ENCODE results near the gene SLC25A15.
"Not testable (repeated sequence)": the region's sequence is repeated elsewhere in the genome, so short reads cannot be mapped to it uniquely, and the experiment has no call there.

Gene SLC25A15

GRCh38 chr13:40779796-40780285 is 9.6 kb upstream of the SLC25A15 start:
- DNase-seq (ENCODE audit: low read depth) = no peak
- no peak overlapping the region for H3K4me3 ChIP-seq (ENCODE audit: control insufficient read depth, low read depth, low read length)
- TF ChIP-seq CTCF (conservative IDR thresholded peaks at IDR 0.05; ENCODE audit: control insufficient read depth, insufficient read depth, low read depth, low read length) = no peak

DNA sequence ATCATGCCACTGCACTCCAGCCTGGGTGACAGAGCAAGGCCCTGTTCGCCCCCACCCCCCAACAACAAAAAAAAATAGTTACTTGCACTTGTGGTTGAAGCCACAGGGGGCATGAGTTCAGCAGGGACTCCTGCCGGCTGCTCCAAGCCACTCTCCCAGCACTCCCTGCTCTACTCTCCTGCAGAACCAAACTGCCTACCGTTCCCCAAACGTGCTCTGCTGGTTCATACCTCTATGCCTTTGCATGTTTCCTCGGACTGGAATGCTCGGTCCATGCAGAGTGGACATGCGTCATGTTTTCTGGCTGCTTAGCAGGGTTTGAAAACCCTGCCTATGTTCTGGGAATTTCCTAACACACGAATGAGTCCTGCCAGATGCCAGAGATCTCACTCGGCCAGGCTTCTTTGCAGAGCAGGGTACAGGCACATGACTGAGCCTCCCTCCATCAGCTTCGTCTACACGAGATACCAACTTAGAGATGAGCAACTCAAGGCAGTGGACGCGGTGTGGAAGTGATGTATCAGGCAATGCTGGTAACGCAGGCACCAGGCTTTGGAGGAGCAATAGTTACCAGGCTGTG is 8.5 kb upstream of the SLC25A15 start:
- no peak for DNase-seq (ENCODE audit: low read depth)
- no peak overlapping the region for H3K4me3 ChIP-seq (ENCODE audit: control insufficient read depth, low read depth, low read length)
- TF ChIP-seq CTCF (conservative IDR thresholded peaks at IDR 0.05; ENCODE audit: control insufficient read depth, insufficient read depth, low read depth, low read length) = no peak

DNA sequence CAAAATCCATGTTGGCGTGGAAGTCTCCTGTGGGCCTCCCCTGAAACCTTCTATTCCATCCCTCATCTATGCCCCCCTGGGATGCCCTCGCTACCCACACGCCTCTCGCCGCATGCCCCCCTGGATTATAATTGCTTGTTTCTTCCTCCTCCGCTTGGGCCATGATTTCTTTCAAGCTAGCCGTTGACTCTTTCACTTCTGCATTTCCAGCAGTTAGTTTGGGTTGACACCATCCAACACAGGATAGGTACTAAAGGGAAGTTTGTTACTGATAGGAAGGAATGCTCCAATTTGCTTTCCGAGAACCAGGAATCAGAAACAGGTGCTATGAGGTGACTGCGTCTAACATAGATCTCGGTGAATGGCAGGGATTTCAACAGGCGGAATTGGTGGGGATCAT is 7.7 kb upstream of the SLC25A15 start:
- no peak for DNase-seq (ENCODE audit: low read depth)
- TF ChIP-seq CTCF (conservative IDR thresholded peaks at IDR 0.05; ENCODE audit: control insufficient read depth, insufficient read depth, low read depth, low read length) = no peak
- no peak overlapping the region for H3K4me3 ChIP-seq (ENCODE audit: control insufficient read depth, low read depth, low read length)

DNA sequence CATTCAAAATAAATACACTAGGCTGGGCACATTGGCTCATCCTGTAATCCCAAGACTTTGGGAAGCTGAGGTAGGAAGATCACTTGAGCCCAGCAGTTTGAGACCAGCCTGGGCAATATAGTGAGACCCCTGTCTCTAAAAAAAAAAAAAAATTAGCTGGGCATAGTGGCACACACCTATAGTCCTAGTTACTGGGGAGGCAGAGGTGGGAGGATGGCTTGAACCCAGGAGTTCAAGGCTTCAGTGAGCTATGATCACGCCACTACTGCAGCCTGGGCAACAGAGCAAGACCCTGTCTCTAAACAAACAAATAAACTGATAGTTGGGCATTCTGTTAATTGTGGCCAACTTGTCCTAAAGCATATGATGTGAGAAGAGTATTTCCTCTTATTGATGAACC is 6.4 kb upstream of the SLC25A15 start:
- H3K4me3 ChIP-seq (ENCODE audit: control insufficient read depth, low read depth, low read length); DNase-seq (ENCODE audit: low read depth): not testable (repeated sequence)

GRCh38 chr13:40784540-40784939 is 4.9 kb upstream of the SLC25A15 start:
- no peak for DNase-seq (ENCODE audit: low read depth)
- H3K4me3 ChIP-seq (ENCODE audit: control insufficient read depth, low read depth, low read length) = no peak overlapping the region
- TF ChIP-seq CTCF (conservative IDR thresholded peaks at IDR 0.05; ENCODE audit: control insufficient read depth, insufficient read depth, low read depth, low read length) = no peak

DNA sequence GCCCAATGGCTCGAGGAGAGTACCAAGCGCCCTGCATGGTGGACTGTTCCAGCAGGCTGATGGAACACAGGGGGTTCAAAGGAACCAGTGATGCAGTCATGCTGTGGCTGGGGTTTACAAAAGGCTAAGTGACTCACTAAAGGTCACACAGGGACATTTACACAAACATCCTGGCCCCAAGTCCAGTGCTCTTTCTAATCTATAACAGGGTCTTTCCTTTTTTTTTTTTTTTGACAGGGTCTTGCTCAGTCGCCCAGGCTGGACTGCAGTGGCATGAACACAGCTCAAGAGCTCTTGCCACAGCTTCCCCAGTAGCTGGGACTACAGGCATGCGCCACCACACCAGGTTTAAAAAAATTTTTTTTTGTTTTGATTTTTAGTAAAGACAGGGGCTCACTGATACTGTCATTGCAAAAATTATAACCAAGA is 2.8 kb upstream of the SLC25A15 start:
- TF ChIP-seq CTCF (conservative IDR thresholded peaks at IDR 0.05; ENCODE audit: control insufficient read depth, insufficient read depth, low read depth, low read length) = no peak
- H3K4me3 ChIP-seq (ENCODE audit: control insufficient read depth, low read depth, low read length) = no peak overlapping the region
- peak; percentile 71 for DNase-seq (ENCODE audit: low read depth)

- peak; percentile 39 for DNase-seq (ENCODE audit: low read depth)
- no peak for TF ChIP-seq CTCF (conservative IDR thresholded peaks at IDR 0.05; ENCODE audit: control insufficient read depth, insufficient read depth, low read depth, low read length)
- no peak overlapping the region for H3K4me3 ChIP-seq (ENCODE audit: control insufficient read depth, low read depth, low read length)
These were observed 2.3 kb upstream of the SLC25A15 start for GRCh38 chr13:40787062-40787461.

GRCh38 chr13:40788540-40789274 is 704 bp upstream of the SLC25A15 start:
- not testable (repeated sequence) for DNase-seq (ENCODE audit: low read depth)
- H3K4me3 ChIP-seq (ENCODE audit: control insufficient read depth, low read depth, low read length) = peak overlapping the region; percentile 52

All from fibroblast of mammary gland (primary cell).